GM18505 (cell line): ENCODE measurements around the gene NBAS.
"Not testable (repeated sequence)": the region's sequence is repeated elsewhere in the genome, so short reads cannot be mapped to it uniquely, and the experiment has no call there.

Source experiments
- ATAC-seq: cut with Tn5 transposase; IDR thresholded peaks from one replicate; pipeline ENCODE4 v1.9.1; 2021; ENCODE audit not compliant: unreplicated experiment
- POLR2A ChIP-seq: IDR thresholded peaks from 4 replicates; pipeline ENCODE4 v1.6.1; 2011; ENCODE audit warnings: borderline replicate concordance; ENCODE audit not compliant: insufficient read depth, insufficient read length; ENCODE audit errors: extremely low read depth

NBAS gene

DNA sequence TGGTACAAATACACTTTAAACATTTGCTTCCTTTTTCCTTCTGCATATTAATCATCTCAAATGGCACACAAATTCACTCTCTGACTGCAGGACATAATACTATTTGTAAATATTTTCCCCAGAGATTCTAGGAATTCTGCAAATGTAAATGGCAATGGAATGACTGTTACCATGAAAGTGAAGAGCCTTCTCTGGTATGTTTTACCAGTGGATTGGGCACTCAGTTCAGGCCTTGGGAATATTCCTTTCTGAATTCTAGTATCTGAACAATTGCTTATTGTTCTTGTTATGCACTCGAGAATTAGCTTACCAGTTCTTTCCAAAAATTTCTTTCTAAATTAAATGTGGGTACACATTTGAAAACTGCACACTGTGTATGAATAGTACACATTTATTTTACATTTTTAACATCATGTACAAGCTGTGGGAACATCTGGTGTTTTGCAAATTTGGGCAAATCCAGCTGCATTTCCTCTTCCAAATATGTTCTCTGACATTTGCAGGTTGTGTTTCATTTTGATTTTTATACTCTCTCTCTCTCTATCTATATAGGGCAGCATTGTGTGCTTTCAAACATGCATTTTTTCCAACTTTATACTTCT lies 289.1 kb downstream of the NBAS start:
- no peak for ATAC-seq
- no peak for TF ChIP-seq POLR2A

DNA sequence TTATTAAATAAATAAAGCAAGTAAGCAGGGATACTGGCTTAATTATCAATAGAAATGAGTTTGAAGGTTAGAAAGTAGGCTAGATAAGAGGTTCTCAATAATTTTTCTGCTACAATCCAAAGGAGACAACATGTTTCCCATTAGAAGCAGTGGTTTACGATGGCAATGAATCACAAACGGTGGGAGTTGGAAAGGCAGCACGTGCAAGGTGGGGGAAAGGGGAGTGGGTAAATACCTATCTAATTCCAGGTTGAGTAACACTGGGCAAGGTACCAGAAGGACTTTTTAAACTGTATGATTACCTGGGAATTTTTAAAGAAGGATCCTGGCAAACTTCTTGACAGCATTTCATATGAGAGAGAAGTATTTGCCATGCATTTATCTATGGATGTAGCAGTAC lies 289.9 kb downstream of the NBAS start:
- no peak for TF ChIP-seq POLR2A
- ATAC-seq, result no peak

DNA sequence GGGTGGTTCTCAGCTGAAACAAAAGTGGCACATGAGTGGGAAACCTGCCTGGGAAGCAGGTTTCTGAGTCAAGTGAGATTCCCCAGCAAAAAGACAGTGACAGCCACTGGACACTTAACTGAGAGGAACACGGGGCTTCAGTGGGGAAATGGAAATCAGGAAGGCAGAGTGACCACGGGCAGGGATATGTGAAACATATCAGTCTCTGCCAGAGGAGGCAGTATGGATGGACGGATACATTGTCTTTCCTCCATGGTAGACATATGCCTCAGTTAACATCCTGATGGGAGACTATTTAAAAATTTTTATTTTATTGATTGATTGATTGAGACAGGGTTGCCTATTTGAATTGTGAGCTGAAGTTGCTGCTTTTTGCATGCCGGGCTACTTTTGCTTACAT lies 292.1 kb downstream of the NBAS start:
- no peak for TF ChIP-seq POLR2A
- no peak for ATAC-seq

DNA sequence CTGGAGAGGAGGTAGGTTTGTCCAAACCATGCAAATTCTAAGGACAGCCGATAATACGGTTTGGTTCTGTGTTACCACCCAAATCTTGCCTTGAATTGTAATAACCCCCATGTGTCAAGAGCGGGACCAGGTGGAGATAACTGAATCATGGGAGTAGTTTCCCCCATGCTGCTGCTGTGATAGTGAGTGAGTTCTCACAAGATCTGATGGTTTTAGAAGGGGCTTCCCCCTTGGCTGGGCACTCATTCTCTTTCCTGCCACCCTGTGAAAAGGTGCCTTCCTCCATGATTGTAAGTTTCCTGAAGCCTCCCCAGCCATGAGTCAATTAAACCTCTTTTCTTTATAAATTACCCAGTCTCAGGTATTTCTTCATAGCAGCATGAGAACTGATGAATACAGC lies 295.2 kb downstream of the NBAS start:
- no peak for TF ChIP-seq POLR2A
- no peak for ATAC-seq

DNA sequence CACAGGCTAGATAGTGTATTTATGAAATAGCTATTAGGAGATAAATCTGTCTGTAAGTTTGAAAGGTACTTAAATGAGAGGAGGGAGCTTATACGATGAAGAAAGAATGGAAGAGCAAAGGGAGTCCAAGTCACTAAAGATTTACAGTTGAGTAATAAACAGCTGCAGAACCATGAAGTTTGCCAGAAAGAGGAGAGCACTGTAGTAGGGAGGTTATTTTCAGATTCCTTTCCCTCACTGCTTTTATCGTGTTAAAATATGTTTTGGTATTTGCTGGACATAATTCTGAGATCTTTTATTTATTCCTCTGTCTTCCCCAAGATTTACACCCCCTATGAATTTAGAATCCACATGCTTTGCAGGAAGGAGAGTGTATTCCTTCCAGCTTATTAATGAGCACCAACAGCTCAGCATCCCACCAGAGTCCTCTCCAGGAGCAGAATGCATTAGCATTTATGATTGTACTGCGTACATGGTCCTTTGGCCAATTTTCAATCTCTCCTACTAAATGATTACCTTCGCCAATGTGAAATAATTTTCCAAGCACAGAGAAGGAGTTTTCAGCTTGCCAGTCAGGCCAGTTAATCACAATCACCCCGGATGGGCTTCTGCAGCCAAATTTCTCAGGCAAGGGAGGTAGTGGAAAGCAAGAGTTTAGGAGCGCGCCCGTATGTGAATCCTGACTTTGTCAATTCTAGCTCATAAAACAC lies 297.0 kb downstream of the NBAS start:
- TF ChIP-seq POLR2A, result no peak
- ATAC-seq, result no peak

DNA sequence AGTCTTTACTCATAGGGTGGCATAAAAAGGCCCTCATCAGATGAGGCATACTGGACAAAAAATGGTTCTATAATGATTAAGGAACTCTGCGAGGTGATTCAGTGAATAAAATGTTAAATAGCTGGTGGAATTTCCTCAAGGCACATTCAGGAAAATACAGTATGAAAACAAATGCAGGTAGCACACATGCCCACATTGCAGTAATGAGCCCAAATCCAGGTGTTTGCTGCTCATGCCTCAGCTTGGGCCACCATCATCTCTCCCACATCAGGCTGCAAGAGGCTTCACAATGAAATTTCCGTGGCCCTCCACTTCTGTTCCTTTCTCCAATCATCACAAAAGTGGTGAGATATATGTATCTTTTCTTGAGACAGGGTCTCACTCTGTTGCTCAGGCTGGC lies 298.3 kb downstream of the NBAS start:
- no peak for ATAC-seq

DNA sequence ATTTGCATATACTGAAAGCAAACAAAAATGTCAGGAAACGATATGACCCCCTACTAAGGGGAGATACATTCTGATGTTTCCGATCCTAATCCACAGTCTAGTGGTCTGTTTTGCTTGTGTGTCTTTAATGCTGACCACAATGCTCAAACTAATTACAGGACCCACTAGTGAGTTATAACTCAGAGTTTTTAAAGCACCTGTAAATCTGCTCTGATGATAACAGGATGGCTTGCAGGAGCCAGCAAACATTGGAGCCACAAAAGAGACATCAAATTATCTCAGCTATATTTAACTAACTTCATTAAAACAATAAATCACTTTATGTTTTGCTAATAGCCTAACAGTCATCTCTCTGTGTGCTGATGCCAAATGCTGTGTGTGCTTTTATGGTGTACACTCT lies 300.3 kb downstream of the NBAS start:
- TF ChIP-seq POLR2A, result no peak
- no peak for ATAC-seq

More for the DNA sequence above, 298.3 kb downstream of the NBAS start:
- TF ChIP-seq POLR2A, result no peak

DNA sequence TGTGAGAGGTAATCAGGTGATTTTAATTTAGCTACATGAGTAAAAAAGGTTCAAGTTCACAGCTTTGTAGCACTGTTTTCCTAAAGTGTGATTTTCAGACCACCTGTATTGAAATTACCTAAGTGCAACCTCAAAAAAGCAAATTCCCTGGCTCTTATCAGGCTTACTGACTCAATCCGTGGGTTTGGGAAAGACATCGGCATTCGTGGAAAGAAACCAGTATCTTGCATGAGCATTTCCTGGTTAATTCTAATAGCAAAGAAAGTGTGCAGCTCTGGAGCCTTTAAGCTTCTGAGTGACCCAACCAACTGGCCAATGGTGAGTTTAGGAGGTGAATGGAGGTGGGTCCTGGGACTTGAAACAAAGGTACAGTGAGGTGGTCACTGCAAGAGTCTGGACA lies 300.9 kb downstream of the NBAS start:
- no peak for TF ChIP-seq POLR2A
- ATAC-seq, result no peak

DNA sequence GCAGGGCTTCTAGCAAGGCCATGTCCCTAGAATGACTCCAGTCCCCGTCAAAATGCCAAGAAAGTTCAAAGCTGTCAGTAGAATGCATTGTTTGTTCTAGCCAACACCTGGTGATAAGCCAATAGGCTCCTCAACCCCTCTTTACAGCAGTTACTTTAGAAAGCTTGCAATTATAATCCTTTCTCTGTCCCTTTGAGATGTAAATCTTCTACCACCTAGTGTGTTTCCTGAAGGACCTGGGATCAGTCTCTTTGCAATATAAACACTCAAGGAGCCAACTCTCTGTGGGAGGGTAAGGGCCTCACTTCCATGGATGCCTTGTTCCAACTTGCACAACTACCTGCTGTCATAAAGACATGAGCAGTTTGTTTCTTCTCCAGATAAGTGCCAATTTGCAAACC lies 301.8 kb downstream of the NBAS start:
- no peak for TF ChIP-seq POLR2A
- ATAC-seq, result no peak

DNA sequence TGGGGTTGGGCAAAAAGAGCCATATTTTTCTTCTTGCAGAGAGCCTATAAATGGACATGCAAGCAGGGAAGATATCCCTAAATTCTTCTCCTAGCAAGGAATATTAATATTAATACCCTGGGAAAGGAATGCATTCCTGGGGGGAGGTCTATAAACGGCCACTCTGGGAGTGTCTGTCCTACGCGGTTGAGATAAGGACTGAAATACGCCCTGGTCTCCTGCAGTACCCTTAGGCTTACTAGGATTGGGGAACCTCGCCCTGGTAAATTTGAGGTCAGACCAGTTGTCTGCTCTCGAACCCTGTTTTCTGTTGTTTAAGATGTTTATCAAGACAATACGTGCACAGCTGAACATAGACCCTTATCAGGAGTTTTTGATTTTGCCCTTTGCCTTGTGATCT lies 302.7 kb downstream of the NBAS start:
- ATAC-seq, result not testable (repeated sequence)

DNA sequence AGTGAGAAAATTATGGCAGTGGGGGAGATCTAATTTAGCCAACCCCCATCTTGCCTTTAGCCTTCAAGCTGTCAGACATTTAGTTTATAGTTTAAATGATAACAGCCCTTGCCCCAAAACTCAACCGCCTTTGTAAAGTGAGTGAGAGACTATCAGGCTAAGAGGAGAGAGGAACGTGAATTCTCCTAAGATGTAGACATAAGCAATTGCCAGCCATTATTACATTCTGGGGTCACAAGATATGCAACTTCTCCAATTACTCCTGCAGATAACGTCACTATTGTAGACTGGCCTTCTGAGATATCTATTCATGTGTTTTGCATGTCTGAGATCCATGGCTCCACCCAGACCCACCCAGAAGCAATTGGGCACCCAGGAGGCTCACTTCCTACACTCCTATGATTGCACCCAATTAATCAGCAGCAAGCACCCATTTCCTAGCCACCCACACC lies 307.3 kb downstream of the NBAS start:
- no peak for TF ChIP-seq POLR2A
- no peak for ATAC-seq

DNA sequence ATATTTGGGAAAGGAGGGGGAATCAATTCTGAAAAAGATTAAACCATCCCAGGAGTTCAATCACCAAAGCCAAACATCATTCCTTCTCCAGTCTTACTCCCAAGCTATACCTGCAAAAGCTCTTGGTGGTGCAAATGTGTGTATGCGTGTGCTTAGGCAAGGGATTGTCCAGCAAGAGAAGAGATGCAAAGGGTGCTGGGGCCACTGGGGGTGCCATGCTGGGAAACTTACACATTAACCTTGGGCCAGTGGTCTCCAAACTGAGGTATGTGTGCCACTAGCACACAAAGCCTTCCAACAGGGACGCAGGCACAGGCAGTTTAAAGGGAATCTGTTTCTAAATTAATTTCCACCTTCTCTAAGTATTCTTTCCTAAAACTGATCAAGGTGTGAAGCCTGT lies 307.9 kb downstream of the NBAS start:
- no peak for TF ChIP-seq POLR2A
- ATAC-seq, result no peak

DNA sequence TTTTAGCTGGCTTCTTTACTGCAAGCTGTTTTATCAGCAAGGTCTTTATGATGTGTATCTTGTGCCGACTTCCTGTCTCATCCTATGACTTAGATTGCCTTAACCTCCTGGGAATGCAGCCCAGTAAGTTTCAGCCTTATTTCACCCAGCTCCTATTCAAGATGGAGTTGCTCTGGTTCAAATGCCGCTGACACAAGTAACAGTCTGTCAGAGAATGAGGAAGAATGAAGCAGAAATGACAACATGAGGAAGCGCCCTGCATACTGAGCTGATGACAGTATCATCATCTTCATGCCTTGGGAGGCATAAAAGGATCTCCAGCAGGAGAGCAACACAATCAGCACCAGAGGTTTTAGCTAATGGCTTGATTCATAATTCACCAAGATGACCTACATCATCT lies 309.4 kb downstream of the NBAS start:
- ATAC-seq, result no peak
- TF ChIP-seq POLR2A, result no peak

DNA sequence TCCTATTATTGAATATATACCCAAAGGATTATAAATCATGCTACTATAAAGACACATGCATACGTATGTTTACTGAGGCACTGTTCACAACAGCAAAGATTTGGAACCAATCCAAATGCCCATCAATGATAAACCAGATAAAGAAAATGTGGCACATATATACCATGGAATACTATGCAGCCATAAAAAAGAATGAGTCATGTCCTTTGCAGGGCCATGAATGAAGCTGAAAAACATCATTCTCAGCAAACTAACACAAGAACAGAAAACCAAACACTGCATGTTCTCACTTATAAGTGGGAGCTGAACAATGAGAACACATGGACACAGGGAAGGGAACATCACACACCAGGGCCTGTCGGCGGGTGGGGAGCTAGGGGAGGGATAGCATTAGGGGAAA lies 310.2 kb downstream of the NBAS start:
- not testable (repeated sequence) for ATAC-seq

DNA sequence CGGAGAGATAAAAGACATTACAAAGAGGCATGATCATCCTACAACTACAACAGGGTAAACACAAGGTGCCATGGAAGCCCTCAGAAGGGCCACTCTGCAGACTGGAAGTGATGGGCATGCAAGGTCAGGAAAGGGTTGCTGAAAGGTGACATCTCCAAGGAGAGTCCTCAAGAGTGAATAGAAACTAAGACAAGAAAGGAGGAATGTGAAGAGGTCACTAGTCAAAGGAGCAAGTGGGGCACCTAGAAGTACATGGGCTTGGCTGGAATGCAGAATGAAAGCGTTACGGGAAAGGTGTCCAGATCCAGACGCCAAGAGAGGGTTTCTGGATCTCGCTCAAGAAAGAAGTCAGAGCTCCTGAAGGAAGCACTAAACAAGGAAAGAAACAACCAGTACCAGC lies 314.3 kb downstream of the NBAS start:
- TF ChIP-seq POLR2A, result no peak
- no peak for ATAC-seq
